HG03442 (cell line): ENCODE data around the gene FBN3.
"Not testable (repeated sequence)": the region's sequence is repeated elsewhere in the genome, so short reads cannot be mapped to it uniquely, and the experiment has no call there.

Experiments used
- ATAC-seq: cut with Tn5 transposase; IDR thresholded peaks from one replicate; pipeline ENCODE4 v1.9.1; 2021; ENCODE audit warnings: mild to moderate bottlenecking, moderate library complexity; ENCODE audit not compliant: unreplicated experiment

Gene FBN3

DNA sequence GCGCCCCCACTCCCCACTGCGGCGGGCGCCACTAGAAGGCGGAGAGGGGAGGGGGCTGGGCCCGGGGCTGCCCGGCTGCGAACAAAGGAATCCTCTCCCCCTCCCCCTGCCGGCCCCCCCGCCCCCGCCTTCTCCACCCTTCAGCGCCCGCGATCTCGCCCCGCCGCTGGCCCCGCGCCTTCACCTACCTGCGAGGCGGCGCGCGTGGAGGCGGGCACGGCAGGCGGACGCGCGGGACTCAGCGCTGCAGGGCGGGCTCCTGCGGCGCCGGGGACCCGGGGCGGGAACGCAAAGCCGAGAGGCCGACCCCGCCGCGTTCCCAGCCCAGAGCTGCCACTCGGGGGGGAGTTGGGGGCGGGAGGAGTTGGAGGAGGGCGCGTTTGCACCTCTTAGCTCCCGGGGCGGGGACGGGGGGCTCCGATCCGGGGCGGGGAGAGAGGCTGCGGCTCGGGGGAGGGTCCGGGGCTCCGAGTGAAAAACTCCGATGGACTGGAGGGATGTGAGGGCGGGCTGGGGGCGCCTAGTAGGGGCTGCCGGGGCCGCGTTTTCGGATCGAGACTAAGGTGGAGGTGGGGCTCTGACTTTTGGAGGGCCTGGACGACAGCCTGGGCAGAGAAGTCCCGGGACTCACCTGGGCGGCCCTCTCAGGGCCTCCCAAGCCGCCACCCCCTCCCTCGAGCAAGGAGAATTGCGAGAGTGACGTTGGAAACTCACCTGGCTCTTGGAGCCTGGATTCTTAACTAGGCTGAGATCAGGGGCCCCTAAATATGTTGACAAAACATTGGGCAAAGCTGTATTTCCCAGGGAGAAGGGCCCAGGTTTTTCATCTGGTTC lies at the start of gene FBN3:
FBN3 (minus strand) TSS at position 332 of the 834 bp plus-strand sequence. CDS start 2,112 bp downstream, outside the sequence.
- ATAC-seq = no peak

DNA sequence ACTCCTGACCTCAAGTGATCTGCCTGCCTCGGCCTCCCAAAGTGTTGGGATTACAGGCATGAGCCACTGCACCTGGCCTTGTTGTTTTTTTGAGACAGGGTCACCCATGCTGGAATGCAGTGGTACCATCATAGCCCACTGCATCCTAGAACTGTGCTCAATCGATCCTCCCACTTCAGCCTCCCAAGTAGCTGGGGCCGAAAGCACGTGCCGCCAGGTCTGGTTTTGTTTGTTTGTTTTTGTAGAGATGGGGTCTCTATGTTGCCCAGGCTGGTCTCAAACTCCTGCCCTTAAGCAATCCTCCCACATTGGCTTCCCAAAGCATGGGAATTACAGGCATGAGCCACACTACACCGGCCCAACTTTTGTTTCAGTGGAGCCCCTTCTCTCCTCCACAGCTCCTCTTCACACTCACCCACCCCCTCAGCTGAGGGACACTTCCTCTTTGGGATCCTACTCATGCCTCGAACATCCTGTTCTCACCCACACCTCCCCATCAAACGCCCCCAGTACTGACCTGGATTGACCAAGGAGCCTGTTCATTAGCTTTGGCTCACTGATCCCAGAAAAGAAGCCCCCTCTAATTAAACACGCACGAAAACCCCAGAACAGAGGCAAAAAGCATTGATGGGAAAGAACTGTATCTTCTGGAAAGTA lies 47.0 kb upstream of the FBN3 start:
- ATAC-seq = no peak

DNA sequence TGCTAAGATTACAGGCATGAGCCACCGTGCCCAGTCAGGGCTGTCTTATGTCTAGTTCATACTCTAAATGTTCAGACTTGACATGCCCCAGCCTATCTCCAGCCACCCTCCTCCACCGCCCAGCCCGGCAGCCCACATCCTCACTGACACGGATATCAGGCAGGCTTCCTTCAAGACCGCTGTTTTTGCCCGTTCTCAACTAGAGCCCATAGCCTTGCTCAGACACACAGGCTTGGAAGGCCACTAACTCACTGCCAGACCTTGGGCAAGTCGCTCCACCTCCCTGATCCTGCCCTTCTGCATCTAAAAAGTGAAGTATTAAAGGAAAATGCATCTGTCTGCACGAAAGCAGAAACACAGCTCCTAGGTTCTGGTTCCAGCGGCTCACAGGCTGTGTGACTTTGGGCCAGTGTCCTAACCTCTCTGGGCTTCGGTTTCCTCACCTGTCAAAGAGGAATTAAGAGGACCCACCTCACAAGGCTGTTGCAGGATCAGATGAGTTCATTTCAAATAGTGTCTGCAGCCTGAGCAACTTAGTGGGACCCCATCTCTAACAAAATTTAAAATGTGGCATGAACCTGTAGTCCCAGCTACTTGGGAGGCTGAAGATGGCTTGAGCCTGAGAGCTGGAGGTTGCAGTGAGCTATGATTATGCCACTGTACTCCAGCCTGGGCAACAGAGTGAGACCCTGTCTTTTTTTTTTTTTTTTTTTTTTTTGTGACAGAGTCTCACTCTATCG lies 45.3 kb upstream of the FBN3 start:
- no peak for ATAC-seq

DNA sequence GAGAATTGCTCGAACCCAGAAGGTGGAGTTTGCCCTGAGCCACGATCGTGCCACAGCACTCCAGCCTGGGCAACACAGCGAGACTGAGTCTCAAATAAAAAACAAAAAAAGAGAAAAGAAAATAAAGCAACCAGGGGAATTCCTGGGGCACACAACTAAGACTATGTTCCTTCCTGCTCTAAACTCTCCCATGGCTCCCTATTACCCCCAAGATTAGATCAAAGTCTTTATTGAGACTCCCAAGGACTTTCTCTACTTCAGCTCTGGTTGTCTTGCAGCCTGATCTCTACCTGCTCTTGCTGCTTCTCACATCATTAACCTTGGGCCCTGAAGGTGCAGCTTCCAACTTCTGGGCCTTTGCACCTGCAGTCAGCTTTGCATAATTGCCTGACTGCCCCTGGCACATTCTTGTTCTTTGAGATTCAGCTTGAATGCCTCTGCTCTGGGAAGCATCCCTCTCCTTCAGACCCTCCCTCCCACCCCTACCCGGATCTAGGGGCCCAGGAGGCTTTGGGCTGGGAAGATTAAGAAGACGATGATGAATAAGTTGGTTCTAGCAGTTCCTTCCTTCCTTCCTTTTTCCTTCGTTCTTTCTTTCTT lies 42.9 kb upstream of the FBN3 start:
- no peak for ATAC-seq

DNA sequence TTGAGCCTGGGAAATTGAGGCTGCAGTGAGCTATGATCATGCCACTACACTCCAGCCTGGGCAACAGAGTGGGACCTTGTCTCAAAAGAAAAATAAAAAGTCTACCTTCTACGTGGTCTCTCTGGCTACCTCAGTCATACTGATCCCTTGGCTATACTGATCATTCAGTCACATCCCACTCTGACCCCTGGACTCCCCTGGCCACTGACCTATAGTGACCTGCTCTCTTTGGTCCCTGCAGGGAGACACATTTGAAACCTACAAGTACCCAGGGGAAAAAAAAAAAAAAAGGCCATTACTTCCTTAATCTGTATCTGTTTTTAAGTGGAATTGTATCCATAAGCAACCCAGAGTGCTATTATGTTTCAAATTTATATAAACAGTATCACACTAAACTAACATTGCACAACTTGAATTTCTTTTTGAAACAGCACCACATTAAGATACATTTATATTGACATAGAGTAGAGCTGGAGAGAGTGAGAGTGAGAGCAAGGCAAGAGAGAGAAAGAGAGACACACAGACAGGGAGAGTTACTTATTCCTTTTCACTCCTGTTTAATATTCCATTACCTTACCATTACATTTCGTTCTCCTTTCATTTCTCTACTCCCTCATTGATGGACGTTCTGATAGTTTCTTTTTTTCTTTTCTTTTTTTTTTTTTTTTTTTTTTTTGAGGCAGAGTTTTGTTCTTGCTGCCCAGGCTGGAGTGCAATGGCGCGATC lies 36.1 kb upstream of the FBN3 start:
- ATAC-seq = no peak

DNA sequence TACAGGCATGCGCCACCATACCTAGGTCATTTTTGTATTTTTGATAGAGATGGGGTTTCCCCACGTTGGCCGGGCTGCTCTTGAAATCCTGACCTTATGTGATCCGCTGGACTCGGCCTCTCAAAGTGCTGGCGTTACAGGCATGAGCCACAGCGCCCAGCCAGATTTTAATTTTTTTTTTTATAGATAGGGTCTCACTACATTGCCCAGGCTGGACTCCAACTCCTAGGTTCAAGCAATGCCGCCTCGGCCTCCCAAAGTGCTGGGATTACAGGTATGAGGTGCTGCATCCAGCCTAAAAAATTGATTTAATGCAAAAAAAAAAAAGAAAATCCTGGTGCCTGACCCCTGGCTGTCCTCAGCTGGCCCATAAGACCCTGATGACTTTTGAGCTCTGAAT lies 34.9 kb upstream of the FBN3 start:
- no peak for ATAC-seq

DNA sequence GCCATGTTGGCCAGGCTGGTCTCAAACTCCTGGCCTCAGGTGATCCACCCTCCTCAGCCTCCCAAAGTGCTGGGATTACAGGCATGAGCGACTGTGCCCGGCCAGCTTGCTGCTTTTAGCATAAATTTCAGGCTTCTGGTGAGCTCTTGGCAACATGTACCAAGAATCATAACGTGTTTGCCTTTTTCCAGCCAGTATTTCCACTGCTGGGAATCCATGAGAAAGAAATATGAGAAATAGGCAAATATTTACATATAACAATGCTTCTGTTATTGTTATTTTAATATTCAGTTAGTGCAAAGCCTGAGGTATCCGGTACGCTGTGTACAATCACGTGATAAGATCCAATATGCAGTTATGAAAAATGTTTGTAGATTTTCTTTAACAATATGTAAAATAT lies 30.6 kb upstream of the FBN3 start:
- no peak for ATAC-seq

DNA sequence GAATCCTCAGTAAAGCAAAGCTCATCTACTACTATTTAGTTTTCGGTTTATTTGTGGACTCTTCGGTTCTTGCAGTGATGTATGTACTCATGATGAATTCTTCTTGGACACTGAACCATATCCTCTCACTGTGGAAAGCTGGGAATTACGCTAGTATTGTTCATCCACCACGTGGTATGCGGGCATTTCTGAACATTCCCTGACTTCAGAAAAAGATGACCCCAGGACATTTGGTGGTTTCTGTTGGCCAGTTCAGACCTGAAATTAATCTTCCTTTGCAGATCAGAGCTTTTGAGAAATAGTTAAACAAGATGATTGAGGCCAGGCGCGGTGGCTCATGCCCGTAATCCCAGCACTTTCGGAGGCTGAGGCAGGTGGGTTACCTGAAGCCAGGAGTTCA lies 25.3 kb upstream of the FBN3 start:
- no peak for ATAC-seq

DNA sequence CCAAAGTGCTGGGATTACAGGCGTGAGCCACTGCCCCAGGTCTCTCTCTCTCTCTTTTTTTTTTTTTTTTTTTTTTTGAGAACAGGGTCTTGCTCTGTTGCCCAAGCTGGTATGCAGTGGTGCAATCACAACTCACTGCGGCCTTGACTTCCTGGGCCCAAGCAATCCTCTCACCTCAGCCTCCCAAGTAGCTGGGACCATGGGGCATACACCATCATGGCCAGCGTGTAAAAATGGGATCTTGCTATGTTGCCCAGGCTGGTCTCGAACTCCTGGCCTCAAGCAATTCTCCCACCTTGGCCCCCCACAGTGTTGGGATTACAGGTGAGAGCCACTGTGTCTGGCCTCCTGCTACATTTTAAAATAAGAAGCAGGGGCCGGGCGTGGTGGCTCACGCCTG lies 19.1 kb upstream of the FBN3 start:
- ATAC-seq = no peak

DNA sequence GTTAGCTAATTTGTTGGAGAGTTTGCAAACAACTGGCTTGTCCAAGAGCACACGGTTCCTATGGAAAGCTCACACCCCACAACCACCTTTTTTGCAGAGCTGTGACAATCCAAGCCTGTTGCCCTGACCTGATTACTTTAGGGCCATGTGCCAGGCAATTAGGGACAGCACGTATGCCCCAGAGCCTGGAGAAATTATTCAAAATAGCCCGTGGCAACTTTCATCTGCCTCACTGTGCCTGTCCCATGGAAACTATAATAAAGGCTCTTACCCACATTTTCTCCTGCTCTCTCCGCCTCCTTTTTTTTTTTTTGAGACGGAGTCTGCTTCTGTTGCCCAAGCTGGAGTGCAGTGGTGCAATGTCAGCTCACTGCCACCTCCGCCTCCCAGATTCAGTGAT lies 18.6 kb upstream of the FBN3 start:
- ATAC-seq = no peak

DNA sequence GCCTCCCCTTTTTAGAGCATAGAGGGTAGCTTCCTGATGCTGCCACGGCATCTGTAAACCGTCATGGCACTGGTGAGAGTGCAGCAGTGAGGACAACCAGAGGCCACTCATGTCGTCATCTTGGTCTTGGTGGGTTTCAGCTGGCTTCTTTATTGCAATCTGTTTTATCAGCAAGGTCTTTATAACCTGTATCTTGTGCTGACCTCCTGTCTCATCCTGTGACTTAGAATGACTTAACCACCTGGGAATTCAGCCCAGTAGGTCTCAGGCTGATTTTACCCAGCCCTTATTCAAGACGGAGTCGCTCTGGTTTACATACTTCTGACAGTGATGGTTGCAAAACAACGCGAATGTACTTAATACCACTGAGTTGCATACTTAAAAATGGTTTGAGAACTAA lies 14.4 kb upstream of the FBN3 start:
- ATAC-seq = no peak

DNA sequence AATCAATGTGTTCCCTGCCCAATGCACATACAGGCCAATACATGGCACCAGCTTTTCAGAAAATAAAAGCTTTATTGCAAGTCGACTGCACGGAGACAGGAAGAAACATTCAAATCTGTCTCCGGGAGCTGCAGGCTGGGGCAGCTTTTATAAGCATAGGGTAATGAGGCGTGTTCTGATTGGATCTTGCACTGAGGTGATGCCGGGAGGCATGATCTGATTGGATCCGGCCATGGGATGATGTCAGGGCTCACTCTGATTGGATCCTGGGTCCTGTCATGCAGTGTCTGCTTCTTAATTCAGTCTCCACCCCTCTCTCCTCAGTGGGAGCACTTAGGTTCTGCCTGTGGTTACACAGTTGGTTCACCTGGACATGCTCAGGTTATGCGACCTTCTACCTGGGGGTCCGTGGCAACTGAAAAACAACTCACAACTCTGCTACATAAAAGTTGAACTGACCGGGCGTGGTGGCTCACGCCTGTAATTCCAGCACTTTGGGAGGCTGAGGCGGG lies 11.8 kb upstream of the FBN3 start:
- ATAC-seq = no peak

DNA sequence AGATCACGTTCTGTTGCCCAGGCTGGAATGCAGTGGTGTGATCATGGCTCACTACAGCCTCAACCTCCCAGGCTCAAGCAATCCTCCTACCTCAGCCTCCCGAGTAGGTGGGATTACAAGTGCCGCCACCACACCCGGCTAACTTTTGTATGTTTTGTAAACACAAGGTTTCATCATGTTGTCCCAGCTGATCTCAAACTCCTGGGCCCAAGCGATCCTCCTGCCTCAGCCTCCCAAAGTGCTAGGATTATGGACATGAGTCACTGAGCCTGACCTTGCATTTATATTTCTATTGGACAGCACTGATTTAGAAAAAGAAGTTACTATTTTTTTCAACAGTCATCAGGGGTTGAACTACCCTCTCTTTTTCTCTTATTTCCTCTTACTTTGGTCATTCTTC lies 9.9 kb upstream of the FBN3 start:
- ATAC-seq = not testable (repeated sequence)

DNA sequence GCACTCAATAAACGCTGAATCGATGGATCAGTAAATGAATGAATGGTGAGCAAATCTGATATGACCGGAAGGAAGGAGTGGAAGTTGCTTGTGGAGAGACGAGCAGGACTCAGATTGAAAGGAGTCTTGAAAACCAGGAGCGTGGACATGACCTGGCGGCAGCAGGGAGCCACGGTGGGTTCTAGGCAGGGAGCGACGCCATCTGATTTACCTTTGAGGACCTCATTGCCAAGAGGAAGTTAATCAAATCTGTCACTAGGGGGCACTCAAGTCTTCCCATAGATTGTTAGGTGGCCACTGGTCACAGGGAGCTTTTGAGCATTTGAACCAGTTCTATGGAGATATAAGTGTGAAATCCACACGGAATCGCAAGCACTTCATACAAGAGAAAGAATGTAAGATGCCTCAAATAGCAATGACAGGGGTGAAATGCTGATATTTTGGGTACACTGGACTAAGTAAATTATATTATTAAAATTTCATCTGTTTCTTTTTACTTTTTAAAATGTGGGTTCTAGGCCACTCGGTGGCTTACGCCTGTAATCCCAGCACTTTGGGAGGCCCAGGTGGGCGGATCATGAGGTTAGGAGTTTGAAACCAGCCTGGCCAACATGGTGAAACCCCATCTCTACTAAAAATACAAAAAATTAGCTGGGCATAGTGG lies 9.2 kb upstream of the FBN3 start:
- no peak for ATAC-seq

DNA sequence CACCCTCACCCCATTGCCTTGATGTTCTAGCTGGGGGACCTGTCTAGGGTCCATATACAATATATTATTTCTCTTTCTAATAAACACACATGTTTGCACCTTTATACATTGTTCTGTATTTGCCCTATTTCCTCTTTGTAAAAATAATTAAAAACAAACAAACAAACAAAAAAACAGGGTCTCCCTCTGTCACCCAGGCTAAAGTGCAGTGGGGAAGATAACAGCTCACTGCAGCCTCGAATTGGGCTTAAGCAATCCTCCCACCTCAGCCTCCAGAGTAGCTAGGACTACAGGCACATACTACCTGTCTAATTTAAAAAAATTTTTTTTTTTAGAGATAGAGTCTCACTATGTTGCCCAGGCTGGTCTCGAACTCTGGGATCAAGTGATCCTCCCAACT lies 5.9 kb upstream of the FBN3 start:
- ATAC-seq = no peak

DNA sequence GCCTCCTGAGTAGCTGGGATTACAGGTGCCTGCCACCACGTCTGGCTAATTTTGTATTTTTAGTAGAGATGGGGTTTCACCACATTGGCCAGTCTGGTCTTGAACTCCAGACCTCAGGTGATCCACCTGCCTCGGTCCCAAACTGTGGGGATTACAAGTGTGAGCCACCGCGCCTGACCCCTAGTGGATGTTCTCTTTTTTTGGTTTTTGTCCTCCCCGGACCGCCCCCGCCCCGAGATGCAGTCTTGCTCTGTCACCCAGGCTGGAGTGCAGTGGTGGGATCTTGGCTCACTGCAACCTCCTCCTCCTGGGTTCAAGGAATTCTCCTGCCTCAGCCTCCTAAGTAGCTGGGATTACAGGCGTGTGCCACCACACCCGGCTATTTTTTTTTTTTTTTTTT lies 4.6 kb upstream of the FBN3 start:
- ATAC-seq = not testable (repeated sequence)

DNA sequence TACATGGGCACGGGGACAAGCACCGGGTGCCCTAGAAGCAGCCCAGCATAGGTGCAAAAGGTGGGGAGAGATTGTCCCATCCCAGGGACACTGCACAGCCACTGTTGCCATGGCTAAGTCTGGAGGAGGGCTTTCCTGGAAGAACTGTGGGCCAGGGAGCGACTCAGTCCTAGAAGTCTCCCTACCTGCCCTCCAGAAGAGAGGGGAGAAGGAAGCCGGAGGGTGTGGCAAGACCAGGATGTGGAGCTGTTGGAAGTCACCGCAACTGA lies 2.3 kb upstream of the FBN3 start:
- no peak for ATAC-seq

DNA sequence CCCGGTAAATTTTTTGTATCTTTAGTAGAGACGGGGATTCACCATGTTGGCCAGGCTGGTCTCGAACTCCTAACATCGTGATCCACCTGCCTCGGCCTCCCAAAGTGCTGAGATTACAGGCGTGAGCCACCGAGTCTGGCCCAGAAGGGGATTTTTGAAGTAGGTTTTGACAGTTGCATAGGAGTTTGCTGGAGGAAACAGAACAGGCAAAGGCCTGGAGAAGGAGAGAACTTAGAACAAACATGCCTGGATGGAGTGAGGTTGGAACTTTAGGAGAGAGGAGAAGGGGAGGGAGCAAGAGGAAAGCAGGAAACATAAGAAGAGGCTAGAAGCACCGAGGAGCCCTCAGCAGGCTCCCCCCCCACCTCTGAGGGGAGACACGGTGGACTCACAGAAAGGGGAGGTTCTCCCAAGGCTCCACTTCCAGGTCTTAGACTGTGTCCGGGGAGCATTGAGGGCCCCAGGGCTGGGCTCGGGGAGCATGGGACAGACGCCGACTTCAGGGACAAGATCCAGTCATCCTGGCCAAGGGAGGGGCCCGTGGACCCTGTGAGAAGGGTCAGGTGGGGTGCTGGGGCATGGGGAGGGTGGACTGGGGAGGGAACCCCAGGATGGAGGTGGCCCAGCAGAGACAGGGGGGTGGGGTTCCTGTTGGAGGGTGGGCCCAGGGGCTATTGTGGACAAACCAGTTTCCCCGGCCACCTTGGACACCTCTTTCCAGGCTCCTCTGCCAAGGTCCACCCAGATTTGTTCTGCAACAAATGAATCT lies 1.8 kb upstream of the FBN3 start:
- no peak for ATAC-seq

DNA sequence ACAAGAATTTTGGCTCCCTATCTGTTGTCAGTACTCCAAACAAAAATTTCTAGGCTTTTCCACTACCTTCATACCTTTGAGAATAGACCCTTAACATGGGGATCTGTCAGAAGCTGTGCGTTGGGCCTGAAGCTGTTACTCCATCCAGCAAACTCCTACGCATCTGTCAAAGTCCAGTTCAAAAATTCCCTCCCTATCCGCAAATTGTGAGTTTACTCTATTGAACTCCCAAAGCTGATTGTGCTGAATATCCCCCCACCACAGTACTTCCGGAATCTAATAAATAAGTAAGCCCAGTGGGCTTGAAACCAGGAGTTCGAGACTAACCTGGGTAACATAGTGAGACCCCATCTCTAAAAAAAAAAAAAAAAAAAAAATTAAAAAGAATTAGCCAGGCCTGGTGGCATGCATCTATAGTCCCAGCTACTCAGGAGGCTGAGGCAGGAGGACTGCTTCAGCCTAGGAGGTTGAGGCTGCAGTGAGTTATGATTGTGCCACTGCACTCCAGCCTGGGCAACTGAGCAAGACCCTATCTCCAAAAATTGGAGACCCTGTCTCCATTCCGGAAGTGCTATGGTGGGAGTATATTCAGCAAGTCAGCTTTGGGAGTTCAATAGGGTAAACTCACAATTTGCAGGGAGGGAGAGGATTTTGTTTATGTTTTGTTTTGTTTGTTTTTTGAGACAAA lies 930 bp upstream of the FBN3 start:
- ATAC-seq = no peak
